ENCODE measurements around the gene RAD51B.

Gene RAD51B

DNA sequence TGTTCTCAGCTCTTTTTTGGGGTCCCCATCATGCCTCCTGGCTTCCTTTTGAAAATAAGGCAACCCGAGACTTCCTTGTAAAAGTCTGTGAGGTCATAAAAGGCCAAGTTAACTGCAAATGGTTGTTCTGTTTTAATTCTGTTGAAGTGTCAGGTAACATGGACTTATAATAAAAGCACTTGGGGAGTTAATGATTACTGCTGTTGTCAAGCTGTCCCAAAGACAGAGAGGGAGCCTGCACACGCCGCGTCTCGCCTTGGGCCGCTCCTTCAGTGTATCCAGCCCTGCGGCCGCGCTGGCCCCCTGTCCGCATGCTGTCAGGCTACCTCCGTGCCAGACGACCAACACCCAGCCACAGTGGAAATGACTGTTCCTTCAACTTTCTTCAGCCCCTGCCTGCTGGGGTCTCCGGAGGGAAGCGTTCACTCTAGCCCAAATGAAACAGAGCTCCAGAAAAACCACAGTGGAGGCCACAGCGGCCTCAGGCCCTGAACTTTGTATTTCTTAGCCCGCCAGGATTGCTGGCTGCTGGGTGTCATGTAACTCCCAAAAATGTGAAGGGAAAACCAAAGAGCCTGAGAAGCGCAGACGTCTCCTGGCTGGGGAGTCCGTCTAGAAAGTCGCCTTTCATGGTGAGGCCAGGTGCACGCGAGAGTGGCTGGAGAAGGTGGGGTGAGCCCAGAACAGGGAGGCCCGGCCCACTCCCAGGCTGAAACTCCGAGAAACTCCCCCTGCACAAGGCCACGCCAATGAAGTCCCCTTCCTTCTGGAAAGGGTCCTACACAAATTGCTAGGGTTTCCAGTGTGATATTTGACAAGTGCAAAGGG, 784.2 kb downstream of the RAD51B start:
- H3K4me3 ChIP-seq (replicated peaks; ENCODE audit: insufficient read depth, low read length), result no peak overlapping the region
- no peak overlapping the region for H3K27ac ChIP-seq (replicated peaks)
- no peaks in the 10 kb centered on the region for H3K27me3 ChIP-seq (ENCODE audit: insufficient read depth, poor library complexity, severe bottlenecking)
- DNase-seq (ENCODE audit: low read depth in 1 of 2, low spot score in 1 of 2), result no peak
- TF ChIP-seq, protein P1, sequence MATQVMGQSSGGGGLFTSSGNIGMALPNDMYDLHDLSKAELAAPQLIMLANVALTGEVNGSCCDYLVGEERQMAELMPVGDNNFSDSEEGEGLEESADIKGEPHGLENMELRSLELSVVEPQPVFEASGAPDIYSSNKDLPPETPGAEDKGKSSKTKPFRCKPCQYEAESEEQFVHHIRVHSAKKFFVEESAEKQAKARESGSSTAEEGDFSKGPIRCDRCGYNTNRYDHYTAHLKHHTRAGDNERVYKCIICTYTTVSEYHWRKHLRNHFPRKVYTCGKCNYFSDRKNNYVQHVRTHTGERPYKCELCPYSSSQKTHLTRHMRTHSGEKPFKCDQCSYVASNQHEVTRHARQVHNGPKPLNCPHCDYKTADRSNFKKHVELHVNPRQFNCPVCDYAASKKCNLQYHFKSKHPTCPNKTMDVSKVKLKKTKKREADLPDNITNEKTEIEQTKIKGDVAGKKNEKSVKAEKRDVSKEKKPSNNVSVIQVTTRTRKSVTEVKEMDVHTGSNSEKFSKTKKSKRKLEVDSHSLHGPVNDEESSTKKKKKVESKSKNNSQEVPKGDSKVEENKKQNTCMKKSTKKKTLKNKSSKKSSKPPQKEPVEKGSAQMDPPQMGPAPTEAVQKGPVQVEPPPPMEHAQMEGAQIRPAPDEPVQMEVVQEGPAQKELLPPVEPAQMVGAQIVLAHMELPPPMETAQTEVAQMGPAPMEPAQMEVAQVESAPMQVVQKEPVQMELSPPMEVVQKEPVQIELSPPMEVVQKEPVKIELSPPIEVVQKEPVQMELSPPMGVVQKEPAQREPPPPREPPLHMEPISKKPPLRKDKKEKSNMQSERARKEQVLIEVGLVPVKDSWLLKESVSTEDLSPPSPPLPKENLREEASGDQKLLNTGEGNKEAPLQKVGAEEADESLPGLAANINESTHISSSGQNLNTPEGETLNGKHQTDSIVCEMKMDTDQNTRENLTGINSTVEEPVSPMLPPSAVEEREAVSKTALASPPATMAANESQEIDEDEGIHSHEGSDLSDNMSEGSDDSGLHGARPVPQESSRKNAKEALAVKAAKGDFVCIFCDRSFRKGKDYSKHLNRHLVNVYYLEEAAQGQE (IDR thresholded peaks at IDR 0.05; ENCODE audit: insufficient replicate concordance, low read depth), result no peak
- TF ChIP-seq GABPA (IDR thresholded peaks at IDR 0.05; ENCODE audit: low read depth) (no peak), POLR2AphosphoS5 (IDR thresholded peaks at IDR 0.05; ENCODE audit: low read depth) (no peak)
- TF ChIP-seq, protein P2, sequence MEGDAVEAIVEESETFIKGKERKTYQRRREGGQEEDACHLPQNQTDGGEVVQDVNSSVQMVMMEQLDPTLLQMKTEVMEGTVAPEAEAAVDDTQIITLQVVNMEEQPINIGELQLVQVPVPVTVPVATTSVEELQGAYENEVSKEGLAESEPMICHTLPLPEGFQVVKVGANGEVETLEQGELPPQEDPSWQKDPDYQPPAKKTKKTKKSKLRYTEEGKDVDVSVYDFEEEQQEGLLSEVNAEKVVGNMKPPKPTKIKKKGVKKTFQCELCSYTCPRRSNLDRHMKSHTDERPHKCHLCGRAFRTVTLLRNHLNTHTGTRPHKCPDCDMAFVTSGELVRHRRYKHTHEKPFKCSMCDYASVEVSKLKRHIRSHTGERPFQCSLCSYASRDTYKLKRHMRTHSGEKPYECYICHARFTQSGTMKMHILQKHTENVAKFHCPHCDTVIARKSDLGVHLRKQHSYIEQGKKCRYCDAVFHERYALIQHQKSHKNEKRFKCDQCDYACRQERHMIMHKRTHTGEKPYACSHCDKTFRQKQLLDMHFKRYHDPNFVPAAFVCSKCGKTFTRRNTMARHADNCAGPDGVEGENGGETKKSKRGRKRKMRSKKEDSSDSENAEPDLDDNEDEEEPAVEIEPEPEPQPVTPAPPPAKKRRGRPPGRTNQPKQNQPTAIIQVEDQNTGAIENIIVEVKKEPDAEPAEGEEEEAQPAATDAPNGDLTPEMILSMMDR (IDR thresholded peaks at IDR 0.05; ENCODE audit: insufficient read depth, low read length), result no peak

DNA sequence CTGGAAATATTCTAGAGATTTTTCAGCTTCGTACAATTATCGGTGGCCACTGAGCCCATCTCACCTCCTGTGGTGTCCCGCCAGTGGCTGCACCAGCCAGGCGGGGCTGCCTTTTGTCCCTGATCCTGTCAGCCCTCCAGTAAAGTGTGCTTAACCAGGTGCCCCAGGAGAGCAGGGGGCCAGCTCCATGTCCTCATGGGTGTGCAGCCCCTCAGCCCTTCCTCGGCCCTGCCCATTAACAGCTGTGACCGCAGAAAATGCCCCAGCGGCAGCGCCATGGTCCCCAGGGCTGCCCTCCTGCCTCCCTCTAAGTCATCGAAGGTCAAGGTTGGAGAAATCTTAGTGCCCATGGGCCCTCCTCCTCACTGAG, 784.8 kb downstream of the RAD51B start:
- no peak overlapping the region for H3K27ac ChIP-seq (replicated peaks)
- H3K27me3 ChIP-seq (ENCODE audit: insufficient read depth, poor library complexity, severe bottlenecking), result no peaks in the 10 kb centered on the region
- TF ChIP-seq, protein P2 (IDR thresholded peaks at IDR 0.05; ENCODE audit: insufficient read depth, low read length), result no peak
- TF ChIP-seq, protein P1 (IDR thresholded peaks at IDR 0.05; ENCODE audit: insufficient replicate concordance, low read depth), result no peak
- TF ChIP-seq GABPA (IDR thresholded peaks at IDR 0.05; ENCODE audit: low read depth), result no peak
- no peak for TF ChIP-seq SPI1 (IDR thresholded peaks at IDR 0.05; ENCODE audit: borderline replicate concordance, low read depth)
- TF ChIP-seq POLR2AphosphoS5 (IDR thresholded peaks at IDR 0.05; ENCODE audit: low read depth), result no peak
- no peak overlapping the region for H3K4me3 ChIP-seq (replicated peaks; ENCODE audit: insufficient read depth, low read length)
- DNase-seq (ENCODE audit: low read depth in 1 of 2, low spot score in 1 of 2), result no peak

DNA sequence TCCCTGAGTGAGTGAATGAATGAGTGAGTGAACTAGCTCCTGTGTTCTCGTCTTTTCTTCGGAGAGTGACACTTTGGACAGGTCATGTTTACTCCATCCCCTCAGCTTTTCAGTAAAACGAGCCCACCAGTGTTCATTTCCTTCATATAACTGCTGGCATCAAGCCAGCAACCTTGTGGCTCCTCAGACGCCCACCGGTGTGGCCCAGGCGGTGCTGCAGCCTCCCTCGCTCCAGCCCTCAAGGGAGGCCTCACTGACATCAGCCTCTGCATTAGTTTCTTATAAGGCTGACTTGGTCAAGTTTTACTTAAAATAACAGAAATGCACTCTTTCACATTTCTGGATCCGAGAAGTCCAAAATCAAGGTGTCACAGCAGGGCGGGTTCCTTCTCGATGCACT, 785.2 kb downstream of the RAD51B start:
- TF ChIP-seq SPI1 (IDR thresholded peaks at IDR 0.05; ENCODE audit: borderline replicate concordance, low read depth) (no peak), GABPA (IDR thresholded peaks at IDR 0.05; ENCODE audit: low read depth) (no peak), POLR2AphosphoS5 (IDR thresholded peaks at IDR 0.05; ENCODE audit: low read depth) (no peak)
- TF ChIP-seq, protein P2 (IDR thresholded peaks at IDR 0.05; ENCODE audit: insufficient read depth, low read length), result no peak
- TF ChIP-seq, protein P1 (IDR thresholded peaks at IDR 0.05; ENCODE audit: insufficient replicate concordance, low read depth), result no peak

More for the DNA sequence above, 785.2 kb downstream of the RAD51B start:
- H3K27ac ChIP-seq (replicated peaks), result no peak overlapping the region
- H3K27me3 ChIP-seq (ENCODE audit: insufficient read depth, poor library complexity, severe bottlenecking), result no peaks in the 10 kb centered on the region
- H3K4me3 ChIP-seq (replicated peaks; ENCODE audit: insufficient read depth, low read length), result no peak overlapping the region
- no peak for DNase-seq (ENCODE audit: low read depth in 1 of 2, low spot score in 1 of 2)

Data from HL-60 (cell line).